GM23338 (cell line): ENCODE data around the gene SUCLG2.

ENCODE experiments used
- CREB1 ChIP-seq: fragments of 250-450 bp; sonication (Bioruptor Pico); IDR thresholded peaks from 2 replicates; pipeline ENCODE4 v1.5.0; 2020; ENCODE audit warnings: low read depth, mild to moderate bottlenecking, moderate library complexity
- CTCF ChIP-seq, 2 experiments: fragments of 200-600 bp in 1 of 2; sonication (generic) in 1 of 2; conservative IDR thresholded peaks; 2 replicates each; pipeline versions ENCODE4 v1.5.1 to v1.6.1; 2016 to 2017; ENCODE audit warnings: antibody characterized with exemption in 2 of 2, low read depth in 2 of 2, mild to moderate bottlenecking in 2 of 2, moderate library complexity in 1 of 2
- ETS1 ChIP-seq: IDR thresholded peaks from 2 replicates; pipeline ENCODE4 v1.6.1; 2016; ENCODE audit warnings: antibody characterized with exemption
- EZH2 ChIP-seq: fragments of 200-600 bp; sonication (generic); IDR thresholded peaks from one replicate; pipeline ENCODE4 v1.8.0; 2017; ENCODE audit warnings: antibody characterized with exemption, mild to moderate bottlenecking, low read depth; ENCODE audit not compliant: unreplicated experiment
- EZH2phosphoT487 ChIP-seq: fragments of 200-600 bp; sonication (generic); IDR thresholded peaks from one replicate; pipeline ENCODE4 v1.8.1; 2018; ENCODE audit warnings: antibody characterized with exemption; ENCODE audit not compliant: unreplicated experiment
- POLR2AphosphoS5 ChIP-seq: IDR thresholded peaks from 2 replicates; pipeline ENCODE4 v1.6.1; 2016; ENCODE audit warnings: antibody characterized with exemption, low read depth
- REST ChIP-seq: IDR thresholded peaks from one replicate; pipeline ENCODE4 v1.6.1; 2018; ENCODE audit warnings: antibody characterized with exemption; ENCODE audit not compliant: unreplicated experiment
- ZNF331 ChIP-seq: fragments of 250-450 bp; sonication (Bioruptor Pico); IDR thresholded peaks from 2 replicates; pipeline ENCODE4 v1.5.0; 2020; ENCODE audit warnings: low read depth, mild to moderate bottlenecking, moderate library complexity
- ZNF462 ChIP-seq: fragments of 250-450 bp; sonication (Bioruptor Pico); IDR thresholded peaks from 2 replicates; pipeline ENCODE4 v1.5.0; 2020; ENCODE audit warnings: mild to moderate bottlenecking, moderate library complexity

- no peak for TF ChIP-seq CTCF (conservative IDR thresholded peaks at IDR 0.05; ENCODE audit: low read depth in 2 of 2)
- no peak for TF ChIP-seq POLR2AphosphoS5
- no peak for TF ChIP-seq EZH2
- no peak for TF ChIP-seq REST
- TF ChIP-seq EZH2phosphoT487: no peak
- TF ChIP-seq ETS1: no peak
- no peak for TF ChIP-seq ZNF331 (CRISPR knock-in tag)
- no peak for TF ChIP-seq ZNF462 (CRISPR knock-in tag)
- no peak for TF ChIP-seq CREB1
These were observed 14.3 kb downstream of the SUCLG2 start for GRCh38 chr3:67640023-67640660.
